GM18907 (cell line): Measurements from ENCODE around the gene VTA1.
A peak's percentile ranks its signal among the peaks of the same experiment; 100 is the strongest.
"Not testable (repeated sequence)": the region's sequence is repeated elsewhere in the genome, so short reads cannot be mapped to it uniquely, and the experiment has no call there.

Experiments used
- ATAC-seq: cut with Tn5 transposase; IDR thresholded peaks from one replicate; pipeline ENCODE4 v1.9.1; 2021; ENCODE audit warnings: mild to moderate bottlenecking, moderate library complexity; ENCODE audit not compliant: unreplicated experiment

Gene VTA1

GRCh38 chr6:142223938-142224337 is 76.9 kb downstream of the VTA1 start:
- ATAC-seq, result no peak

GRCh38 chr6:142225115-142225514 is 78.1 kb downstream of the VTA1 start:
- ATAC-seq, result no peak

- ATAC-seq, result no peak
These were observed 78.5 kb downstream of the VTA1 start for GRCh38 chr6:142225552-142225951.

GRCh38 chr6:142226731-142227130 is 79.7 kb downstream of the VTA1 start:
- no peak for ATAC-seq

GRCh38 chr6:142229518-142230270 is 82.6 kb downstream of the VTA1 start:
- not testable (repeated sequence) for ATAC-seq

GRCh38 chr6:142232206-142233044 is 85.4 kb downstream of the VTA1 start:
- ATAC-seq, result peak; percentile 92

- no peak for ATAC-seq
These were observed 87.1 kb downstream of the VTA1 start for GRCh38 chr6:142233945-142234682.

- no peak for ATAC-seq
These were observed 88.2 kb downstream of the VTA1 start for GRCh38 chr6:142235272-142235671.

- no peak for ATAC-seq
These were observed 88.7 kb downstream of the VTA1 start for GRCh38 chr6:142235791-142236190.

- no peak for ATAC-seq
These were observed 89.6 kb downstream of the VTA1 start for GRCh38 chr6:142236691-142237090.

GRCh38 chr6:142238881-142239280 is 91.8 kb downstream of the VTA1 start:
- ATAC-seq, result no peak

GRCh38 chr6:142240179-142240578 is 93.1 kb downstream of the VTA1 start:
- ATAC-seq, result no peak

- ATAC-seq, result no peak
These were observed 94.0 kb downstream of the VTA1 start for GRCh38 chr6:142241061-142241460.

- no peak for ATAC-seq
These were observed 95.2 kb downstream of the VTA1 start for GRCh38 chr6:142242269-142242668.

- ATAC-seq, result peak; percentile 77
These were observed 99.9 kb downstream of the VTA1 start for GRCh38 chr6:142246960-142247359.

- ATAC-seq, result no peak
These were observed 102.2 kb downstream of the VTA1 start for GRCh38 chr6:142249266-142249665.

GRCh38 chr6:142251930-142252445 is 104.9 kb downstream of the VTA1 start:
- ATAC-seq, result no peak

GRCh38 chr6:142254513-142254912 is 107.5 kb downstream of the VTA1 start:
- no peak for ATAC-seq

- no peak for ATAC-seq
These were observed 108.7 kb downstream of the VTA1 start for GRCh38 chr6:142255785-142256184.

- ATAC-seq, result no peak
These were observed 111.2 kb downstream of the VTA1 start for GRCh38 chr6:142258305-142258704.

- ATAC-seq, result no peak
These were observed 111.7 kb downstream of the VTA1 start for GRCh38 chr6:142258757-142259156.
